Putamen (tissue), 1 donor: ENCODE results near the gene UBE2G2.

Experiments
- DNase-seq: peaks from one replicate; pipeline ENCODE4 v3.0.0-alpha.2; 2016; ENCODE audit warnings: low spot score

The UBE2G2 gene

DNA sequence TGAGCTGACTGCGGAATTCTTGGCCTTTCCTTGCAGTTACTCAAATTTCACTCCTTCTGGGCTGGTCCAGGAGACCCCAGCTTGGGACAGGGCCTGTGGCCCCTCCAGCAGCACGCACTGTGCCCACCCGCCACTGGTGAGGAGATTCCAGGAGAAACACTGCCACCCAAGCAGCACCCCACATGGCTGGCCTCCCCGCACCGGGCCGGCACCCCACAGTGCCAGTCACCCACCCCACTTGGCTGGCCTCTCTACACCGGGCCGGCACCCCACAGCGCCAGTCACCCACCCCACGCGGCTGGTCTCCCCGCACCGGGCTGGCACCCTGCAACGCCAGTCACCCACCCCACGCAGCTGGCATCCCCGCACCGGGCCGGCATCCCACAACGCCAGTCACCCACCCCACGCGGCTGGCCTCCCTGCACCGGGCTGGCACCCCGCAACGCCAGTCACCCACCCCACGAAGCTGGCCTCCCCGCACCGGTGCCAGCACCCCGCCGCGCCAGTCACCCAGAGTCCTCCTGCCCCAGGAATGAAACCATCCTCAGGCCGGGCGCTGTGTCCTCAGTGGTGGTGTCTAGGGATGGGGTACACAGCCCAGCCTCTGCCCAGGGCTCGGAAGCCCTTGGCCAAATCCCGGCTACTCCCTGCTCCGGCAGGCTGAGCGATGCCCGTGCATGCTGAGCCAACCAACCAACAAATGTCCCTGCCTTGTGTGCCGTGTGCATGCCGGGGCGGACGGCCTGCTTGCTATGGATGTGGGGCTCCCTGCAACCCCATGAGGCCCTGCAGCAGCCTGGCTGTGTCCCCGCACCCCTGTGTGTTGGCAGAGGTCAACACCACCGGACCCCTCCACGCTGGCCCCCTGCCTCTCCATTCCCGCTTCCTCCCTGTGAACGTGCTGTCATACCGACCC is 51.6 kb downstream of the UBE2G2 start:
- DNase-seq: no peak

GRCh38 chr21:44749116-44749758 is 52.4 kb downstream of the UBE2G2 start:
- no peak for DNase-seq

DNA sequence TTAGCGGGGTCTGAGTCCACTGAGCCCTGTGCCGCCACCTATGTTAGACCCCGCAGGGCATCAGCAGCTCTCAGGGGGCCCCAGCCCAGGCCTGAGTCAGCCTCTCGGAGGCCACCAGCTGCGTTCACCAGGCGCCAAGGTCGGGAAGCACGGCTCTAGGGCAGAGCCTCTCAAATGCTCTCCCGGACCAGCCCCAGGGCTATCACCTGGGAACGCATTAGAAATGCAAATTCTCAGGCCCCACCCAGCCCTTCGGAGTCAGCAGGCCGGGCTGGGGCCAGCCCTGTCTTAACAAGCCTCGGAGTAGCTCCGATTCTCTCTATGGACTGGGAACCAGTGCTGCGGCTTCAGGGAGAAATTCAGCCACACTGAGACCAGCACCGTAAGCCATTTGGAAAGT is 53.0 kb downstream of the UBE2G2 start:
- DNase-seq: no peak

DNA sequence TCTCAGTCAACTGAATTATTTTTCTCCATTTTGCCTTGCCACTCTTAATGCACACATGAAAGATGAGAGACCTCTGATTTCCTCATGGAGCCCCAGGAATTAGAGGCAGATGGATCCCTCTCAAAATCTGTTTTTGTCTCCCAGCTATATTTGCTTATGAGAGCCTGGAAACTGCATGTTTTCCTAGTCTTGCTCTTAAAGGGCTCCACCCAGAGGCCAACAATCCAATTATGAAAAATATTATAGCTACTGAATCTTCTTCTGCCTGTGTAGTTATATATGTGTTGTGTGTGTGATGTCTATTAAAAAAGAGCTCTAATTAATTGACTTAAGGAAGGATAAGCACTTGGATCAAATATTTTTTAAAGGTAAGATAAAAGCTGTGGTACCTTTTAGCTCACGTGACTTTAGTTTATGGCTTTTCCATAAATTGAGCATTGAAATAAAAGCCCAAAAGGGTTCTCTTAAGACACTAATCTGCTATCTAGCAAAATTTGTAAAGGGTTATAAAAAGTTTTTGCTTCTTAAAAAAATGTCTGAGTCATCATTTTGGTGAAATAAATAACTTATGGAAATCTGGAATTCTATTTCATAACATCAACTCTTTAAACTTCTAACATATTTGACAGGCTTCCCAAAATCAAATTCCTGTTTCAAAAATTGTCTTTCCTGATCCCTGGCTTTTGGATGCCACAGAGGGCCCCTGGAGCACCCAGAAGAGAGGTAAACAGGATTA is 59.0 kb downstream of the UBE2G2 start:
- DNase-seq: no peak

- no peak for DNase-seq
Observed at GRCh38 chr21:44741921-44742320, 59.7 kb downstream of the UBE2G2 start.

DNA sequence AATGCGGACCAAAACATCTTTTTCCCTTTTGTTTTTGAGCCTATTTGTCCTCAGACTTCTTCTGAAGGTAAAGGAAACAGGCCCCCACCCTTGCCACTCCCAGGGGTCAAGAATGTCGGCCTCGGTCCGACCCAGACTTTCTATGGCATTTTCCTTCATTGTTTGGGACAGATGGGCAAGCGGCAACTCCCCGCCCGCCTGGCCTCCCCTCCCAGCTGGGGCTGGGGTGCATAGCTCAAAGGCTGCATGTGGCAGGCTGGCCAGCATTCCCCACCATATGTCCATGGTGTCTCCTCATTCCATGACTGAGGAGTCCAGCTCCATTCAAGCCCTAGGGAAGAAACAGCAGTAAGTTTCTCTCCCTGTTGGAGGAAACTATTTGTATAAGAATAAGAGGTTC is 60.9 kb downstream of the UBE2G2 start:
- no peak for DNase-seq

DNA sequence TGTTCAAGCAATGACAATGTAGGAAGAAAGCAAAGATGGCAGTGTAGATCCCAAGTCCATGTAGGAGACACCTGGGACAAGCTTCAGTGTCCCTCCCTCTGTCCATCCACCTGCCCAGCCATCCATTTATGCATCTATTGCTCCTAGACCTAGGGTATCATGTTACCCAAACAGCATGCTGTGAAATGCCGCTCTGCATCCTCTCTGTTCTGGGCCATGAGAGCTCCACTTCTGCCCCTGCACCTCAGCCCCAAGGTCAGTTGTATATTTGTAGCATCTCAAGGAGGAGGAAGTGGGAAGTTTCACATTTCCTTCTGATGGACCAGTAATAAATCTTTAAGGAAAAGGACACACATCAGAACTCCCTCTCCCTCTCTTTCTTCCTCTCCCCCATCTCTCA is 62.3 kb downstream of the UBE2G2 start:
- no peak for DNase-seq

DNA sequence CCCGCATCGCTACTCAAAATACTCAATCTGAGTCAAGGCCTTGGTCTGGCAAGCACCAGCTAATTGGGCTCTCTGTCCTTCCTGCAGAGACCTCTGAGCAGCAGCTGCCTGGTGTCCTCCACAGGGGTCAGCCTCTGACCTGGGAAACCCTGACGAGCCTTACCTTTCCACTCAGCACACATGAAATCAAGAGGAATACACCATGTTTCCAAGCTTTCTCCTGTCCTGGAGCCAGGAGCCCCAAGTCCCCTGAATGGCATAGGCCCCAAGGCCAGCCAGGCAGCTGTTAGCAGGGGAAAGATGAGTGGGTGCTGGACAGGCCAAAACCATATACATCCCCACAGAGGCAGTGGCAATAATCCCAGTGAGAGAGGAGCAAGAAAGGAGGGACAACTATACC is 63.0 kb downstream of the UBE2G2 start:
- DNase-seq: no peak

GRCh38 chr21:44737706-44738354 is 63.8 kb downstream of the UBE2G2 start:
- DNase-seq: no peak

DNA sequence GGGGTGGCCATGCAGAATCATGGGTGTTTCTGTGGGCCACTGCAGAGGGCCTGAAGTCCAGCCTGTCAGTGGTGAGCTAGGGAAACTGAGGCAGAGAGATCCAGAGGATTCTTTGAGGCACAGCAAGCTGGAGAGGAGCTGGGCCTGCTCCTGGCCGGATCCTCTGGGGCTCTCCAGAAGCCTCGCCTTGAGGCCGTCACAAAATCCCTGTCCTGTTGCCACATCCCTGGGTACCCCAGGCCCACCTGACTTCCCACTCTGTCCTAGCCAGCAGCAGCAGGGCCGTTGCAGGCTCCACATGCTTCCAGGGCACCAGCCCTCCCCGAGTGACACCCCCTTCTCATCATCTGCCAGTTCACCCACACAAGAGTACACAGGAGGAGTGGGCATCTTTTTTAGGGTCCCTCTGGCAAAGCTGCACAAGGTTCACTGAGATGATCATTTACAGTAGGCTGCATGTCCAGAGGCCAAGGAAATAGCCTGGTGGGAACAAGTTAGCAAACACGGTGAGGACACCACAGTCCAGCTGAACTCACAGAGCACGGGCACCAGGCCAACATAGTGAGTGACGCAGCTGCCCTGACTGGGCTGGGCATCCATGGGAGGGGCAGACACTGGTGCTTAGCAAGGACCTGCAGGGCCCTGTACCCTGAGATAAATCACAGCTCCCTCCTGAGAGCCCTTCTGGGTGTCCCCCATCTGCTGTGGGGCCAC is 65.2 kb downstream of the UBE2G2 start:
- DNase-seq: no peak

- DNase-seq: no peak
Observed at GRCh38 chr21:44735821-44736220, 65.8 kb downstream of the UBE2G2 start.

- no peak for DNase-seq
Observed at GRCh38 chr21:44734841-44735240, 66.8 kb downstream of the UBE2G2 start.

DNA sequence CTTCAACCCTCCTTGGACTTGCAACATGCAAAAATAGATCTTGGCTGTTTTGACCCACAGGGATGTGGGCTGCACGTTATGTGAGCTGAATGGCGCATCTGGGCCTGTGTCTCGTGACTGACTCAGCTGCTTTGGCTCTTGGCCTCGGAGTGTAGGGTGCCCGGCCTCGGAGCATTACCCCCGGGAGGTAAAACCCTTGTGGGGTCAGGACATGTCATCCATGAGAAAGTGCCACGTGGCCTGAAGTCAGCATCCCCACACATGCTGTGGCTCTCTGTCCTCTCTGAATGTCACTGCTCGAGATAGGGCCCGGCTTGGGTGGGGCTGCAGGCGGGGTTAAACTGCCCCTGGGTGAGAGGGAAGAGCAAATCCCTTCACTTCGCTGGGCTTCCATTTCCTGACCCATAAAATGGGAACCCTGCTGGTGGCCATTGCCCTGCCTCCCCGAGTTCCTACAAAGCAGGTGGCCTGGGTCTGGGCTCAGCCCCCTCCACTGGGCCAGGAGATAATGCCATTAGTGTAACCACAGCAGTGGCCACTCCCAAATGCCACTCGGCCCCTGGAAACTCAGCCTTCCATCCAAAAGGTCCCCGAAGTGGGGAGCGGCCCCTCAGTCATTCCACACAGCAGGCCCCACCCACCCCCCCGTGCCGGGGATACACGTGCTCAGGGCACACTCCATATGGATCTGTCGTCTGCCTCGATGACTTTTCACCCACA is 67.4 kb downstream of the UBE2G2 start:
- no peak for DNase-seq

DNA sequence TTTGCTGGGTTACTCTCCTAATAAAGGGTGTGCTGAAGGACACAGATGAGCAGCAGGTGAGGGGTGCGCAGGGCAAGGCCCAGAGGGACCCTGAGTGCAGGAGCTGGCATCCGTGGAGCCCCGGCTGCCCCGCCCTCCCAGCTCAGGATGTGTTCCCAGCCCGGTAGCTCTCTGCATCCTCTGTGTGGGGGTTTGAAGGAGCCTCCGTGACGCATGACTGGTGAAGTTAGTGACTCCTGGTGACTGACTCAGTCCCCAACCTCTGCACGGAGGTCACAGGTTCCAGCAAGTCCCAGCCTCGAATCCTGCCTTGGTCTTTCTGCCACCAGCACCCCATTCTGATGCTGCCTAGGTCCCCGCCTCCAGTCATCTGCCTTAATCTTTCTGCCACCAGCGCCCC is 68.7 kb downstream of the UBE2G2 start:
- no peak for DNase-seq

GRCh38 chr21:44732263-44732662 is 69.4 kb downstream of the UBE2G2 start:
- DNase-seq: no peak

DNA sequence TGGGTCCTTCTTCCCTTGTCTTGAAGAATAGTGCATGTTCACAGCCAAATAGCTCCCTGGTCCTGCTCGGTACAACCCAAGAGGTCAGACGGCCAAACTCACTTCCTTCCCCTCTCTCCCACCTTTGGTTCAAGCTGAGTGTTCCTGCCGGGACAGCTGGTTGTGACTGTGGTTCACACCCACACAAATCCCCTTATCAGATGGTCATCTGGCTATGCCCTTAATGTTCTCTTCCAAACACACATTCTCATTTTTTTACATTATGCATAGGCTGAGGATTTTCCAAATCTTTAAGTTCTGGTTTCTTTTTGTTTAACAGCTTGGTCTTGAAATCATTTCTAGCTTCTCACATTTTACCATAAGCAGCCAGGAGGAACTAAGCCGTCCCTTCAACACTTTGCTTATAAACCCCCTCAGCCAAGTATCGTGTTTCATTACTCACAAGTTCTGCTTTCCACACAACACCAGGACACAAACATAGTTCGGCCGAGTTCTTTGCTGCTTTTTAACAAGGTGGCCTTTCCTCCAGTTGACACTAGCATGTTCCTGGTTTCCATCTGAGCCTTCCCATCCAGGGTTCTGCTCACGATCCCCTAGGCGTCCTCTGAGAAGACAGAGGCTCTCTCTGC is 70.6 kb downstream of the UBE2G2 start:
- DNase-seq: no peak

DNA sequence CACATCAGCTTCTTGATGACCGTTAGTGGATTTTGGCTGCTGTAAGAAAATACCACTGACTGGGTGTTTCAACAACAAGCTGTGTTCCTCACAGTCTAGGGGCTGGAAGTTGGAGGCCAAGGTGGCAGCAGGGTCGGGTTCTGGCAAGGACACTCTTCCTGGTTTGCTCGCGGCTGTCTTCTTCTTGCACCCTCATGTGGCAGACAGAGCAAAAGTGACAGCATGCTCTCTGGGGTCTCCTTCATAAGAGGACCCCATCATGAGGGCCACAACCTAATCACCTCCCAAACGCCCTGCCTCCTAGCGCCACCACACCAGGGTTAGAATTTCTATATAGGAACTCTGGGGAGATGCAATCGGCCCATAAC is 71.6 kb downstream of the UBE2G2 start:
- no peak for DNase-seq

DNA sequence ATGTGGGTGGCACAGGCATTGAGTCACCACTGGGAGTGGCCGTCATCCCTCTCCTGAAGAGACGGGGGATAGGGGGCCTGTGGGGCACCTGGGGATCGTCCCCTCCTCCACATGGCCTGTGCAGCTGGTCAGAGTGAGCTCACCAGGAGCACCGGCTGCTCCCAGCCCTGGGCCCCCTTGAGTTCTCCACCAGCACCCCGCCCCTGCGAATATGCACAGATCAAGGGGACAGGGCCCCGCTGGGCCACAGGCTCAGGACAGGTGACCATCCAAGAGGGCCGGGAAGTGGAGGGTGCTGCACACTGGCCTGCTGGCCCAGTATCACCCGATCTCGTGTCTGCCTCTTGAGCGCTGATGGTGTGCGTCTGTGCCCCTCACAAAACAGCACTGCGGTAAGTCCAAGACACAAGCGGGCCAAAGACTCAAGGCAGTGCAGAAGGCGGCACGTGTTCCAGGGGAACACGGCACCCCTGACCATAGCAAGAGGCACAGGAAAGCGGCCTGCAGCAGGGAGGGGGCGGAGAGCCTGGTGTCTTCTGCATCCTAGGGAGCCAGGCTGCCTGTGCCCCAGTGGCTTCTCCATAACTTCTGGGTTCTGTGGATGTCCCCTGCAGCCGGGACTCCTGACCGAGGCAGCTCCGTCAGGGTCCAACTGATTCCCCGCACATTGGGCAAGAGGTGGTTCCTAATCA is 72.1 kb downstream of the UBE2G2 start:
- no peak for DNase-seq

GRCh38 chr21:44728716-44729115 is 72.9 kb downstream of the UBE2G2 start:
- no peak for DNase-seq

DNA sequence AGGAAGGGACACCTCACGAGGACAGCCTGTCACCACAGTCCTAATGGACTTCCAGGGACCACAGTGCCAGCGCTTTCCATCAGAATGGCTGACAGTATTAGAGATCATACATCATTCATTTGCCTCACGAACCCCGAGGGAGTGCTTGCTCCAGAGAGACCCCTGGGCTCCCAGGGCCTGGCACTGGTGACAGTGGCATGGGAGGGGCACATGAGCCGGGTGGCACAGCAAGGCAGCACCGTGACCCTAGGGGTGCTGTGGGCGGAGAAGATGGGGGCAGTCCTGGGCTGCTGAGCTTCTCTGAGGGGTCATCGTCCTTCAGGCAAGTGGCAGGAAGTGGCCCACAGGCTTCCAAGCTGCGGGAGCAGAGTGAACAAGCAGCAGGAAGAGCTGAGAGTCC is 73.9 kb downstream of the UBE2G2 start:
- DNase-seq: no peak
